HTERT RPE-1 (cell line): ENCODE results near the gene GABBR1.

Experiments used
- in situ Hi-C: fragments of 300-500 bp; cut with MboI; formaldehyde crosslinking; loops from 4 replicates; pipeline ENCODE4 v1.14.3; 2020; ENCODE audit warnings: low sequenced_read_pairs

Gene GABBR1

DNA sequence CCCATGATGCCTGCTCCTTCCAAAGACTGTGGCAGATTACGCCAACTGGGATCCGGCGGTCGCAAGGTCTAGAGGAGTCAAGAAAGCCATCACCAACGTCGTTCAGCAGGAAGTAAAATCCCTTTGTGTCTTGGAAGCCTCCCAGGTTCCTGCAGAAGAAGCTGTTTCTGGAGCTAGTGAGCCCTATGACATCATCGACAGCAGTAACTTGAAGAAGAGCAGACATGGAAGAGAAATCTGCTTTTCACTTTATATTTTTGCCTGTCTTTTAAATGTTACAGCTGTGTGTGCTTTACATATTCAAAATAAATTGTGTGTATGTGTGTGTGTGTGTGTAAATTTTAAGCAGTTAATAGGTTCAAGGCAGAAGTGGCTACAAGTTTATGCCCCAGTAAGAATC lies 55.4 kb downstream of the GABBR1 start:
- in situ Hi-C loops, result no loop called here

DNA sequence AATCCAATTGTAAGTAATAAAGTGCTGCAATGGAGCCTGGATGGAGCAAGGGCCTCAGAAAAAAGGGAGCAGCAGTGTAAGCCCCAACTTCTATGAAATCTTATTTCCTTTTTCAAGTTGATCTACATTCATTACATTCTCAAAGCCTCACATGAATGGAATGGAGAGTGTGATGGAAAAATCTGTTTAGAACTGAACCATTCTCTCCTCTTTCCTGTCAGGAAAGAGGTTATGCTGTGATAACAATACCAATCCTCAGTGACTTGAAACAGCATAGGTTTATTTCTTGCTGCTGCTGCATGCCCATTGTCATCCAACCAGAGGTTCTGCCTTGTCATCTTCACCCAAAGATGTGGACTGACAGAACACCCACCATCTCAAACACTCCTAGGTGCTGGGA lies 56.9 kb downstream of the GABBR1 start:
- in situ Hi-C loops, result no loop called here

DNA sequence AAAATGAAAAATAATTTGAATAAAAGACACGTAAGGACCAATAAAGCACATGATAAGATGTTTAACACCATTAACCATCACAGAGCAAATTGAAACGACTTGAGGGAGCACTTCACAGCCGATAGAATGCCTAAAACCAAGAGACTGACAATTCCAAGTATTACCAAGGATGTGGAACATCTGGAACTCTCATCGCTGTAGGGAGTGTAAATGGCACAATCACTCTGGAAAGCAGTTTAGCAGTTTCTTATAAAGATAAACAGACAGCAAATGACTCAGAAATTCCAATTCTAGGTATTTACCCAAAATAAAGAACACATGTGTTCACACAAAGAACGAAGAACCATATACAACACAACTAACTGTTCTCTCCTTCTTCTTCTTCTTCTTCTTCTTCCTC lies 65.0 kb downstream of the GABBR1 start:
- in situ Hi-C loops, result no loop called here

DNA sequence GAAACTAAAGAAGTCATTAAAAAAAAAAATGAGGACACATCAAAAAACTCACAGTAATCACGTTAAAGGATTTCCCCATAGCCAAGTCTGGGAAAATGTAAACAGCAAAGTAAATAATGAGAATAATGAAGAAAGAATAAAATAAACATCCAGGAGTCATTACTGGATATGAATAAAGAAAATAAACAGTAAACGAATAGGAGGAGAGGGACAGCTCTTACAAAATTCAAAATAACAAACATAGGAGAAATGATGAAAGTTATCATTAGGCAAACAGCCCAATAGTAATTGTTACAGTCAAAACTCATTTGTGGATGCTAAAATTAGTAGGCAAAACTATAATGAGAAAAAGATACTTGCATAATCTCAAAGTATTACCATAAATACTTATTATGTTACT lies 65.4 kb downstream of the GABBR1 start:
- in situ Hi-C loops, result no loop called here

DNA sequence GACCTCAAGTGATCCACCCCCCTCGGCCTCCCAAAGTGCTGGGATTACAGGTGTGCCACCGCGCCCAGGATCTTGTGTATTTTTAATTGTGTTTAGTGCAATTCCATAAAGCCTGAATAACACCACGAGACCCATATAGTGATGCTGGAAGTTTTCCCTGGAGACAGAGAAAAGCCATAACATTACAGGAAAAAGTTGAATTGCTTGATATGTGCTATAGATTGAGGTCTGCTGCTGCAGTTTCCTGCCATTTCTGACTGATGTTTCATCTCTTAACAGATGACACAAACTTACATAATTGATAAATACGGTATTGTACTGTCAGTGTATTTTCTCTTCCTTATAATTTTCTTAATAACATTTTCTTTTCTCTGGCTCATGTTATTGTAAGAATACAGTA lies 66.1 kb downstream of the GABBR1 start:
- in situ Hi-C loops, result no loop called here

DNA sequence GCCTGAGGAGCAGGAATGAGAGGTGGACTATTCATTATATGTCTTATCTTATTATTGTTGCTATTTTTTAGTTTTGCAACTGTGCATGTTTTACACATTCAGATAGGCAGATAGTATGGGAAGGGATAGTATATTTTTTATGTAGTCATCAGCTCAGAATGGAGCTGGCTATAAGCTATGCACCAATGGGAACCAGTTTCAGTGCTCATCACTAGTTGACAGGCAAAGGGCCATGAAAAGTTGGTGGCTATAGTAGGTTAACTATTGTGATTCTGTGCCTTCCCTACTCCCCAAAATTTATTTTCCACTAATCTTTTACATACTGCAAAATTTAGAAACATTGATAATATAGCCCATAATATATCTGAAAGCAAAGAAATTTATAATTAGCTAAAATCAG lies 68.1 kb downstream of the GABBR1 start:
- in situ Hi-C loops, result no loop called here

DNA sequence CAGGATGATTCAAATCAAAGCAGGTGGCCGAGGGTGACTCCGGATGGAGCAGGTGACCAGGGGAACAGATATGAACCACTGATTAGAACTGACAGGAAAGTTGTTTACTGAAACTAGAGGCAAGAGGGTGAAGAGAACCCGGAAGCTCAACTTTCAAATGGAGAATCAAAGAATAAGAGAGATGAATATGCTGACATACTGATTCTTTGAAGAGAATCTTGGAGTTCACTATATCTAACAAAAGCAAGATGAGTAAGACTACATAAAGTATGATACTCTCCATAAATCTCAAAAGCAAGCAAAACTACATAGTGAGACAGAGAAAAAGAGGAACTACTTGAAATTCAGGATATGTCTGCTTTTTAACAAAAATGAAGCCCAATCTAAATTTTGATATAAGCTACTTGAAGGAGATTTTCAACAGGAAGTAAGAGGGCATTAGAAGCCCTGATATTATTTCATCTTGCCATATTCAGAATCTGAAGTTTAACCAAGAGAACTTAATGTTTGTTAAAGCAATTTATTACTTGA lies 69.5 kb downstream of the GABBR1 start:
- in situ Hi-C loops, result no loop called here

DNA sequence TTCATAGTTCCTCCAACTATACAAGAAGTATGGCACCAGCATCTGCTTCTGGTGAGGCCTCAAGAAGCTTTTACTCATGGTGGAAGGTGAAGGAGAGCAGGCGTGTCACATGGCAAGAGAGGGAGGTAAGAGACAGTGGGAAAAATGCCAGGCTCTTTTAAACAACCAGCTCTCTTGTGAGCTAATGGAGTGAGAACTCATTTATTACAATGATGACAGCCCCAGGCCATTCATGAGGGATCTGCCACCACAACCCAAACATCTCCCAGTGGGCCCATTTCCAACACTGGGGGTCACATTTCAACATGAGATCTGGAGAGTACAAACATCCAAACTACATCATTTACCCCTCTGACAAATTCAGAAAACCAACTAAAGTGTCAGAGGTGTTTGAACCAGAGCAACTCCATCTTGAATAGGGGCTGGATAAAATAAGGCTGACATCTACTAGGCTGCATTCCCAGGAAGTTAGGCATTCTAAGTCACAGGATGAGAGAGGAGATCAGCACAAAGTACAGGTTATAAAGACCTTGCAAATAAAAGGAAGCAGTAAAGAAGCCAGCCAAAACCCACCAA lies 71.3 kb downstream of the GABBR1 start:
- in situ Hi-C loops, result no loop called here

DNA sequence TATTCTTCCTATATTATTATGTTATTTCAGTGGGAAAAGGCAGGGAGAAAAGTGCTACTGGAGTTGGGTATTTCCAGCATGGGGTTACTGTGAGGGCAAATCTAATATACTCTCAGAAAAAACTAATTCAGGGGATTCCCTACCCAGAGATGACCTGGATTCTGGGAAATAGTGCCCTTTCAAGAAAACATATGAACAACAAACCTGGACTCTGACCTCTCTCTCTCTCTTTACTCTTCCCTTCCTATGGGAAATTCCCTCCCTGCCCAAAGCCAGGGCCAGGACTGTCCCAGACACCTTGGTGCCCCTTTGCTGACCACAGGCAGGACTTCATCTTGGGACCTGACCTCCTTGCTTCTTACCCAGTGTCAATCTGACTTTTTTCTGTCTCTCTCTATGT lies 71.9 kb downstream of the GABBR1 start:
- in situ Hi-C loops, result no loop called here

DNA sequence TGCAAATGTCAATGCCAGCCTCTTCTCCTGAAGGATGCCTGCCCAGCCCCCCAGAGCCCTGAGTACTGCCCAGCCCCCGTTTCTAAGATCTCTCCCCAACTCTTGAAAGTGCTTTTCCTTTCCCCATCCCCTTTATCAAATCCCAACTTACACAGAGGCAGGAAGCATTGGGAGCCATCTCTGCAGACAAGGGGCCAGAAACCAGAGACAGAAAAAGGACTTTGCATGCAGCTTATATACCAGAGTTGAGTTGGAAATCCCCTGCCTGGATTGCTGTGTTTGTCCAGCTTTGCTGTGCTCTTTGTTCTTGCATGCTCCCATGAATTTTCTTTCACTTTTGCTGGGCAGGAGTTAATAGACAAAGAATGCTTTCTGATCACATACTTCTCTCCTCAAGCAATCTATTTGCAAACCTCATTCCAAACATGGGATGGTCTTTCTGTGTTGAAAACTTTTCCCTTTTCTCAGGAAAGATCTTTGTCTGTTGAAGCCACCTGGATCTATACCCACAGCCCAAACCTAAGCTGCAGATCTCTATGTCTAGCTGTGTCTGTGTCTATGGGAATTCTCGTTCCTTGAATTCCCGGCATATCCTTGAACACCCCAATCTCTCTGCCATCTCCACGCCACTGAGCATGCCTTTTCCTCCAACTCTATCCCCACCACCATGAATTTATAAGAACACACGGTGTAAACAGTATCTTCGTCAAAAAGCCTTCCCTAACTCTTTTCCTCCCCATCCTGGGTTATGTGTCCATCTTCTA lies 73.3 kb downstream of the GABBR1 start, which contains the start of gene UBD:
TSS of gene UBD (minus strand) at position 209 of the 764 bp plus-strand sequence. CDS start at position 178, 31 bp downstream.
- in situ Hi-C loops, result no loop called here

DNA sequence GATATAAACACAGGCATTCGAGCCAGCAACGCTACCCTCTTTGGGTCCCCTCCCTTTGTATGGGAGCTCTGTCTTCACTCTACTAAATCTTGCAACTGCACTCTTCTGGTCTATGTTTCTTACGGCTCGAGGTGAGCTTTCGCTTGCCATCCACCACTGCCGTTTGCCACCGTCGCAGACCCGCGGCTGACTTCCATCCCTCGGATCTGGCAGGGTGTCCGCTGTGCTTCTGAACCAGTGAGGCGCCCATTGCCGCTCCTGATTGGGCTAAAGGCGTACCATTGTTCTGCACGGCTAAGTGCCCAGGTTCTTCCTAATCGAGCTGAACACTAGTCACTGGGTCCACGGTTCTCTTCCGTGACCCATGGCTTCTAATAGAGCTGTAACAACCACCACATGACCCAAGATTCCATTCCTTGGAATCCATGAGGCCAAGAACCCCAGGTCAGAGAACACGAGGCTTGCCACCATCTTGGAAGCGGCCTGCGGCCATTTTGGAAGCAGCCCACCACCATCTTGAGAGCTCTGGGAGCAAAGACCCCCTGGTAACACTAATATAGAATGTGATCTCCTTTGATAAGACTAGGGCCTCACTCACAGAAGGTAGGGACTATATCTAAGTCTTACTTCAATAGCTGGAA lies 74.4 kb downstream of the GABBR1 start:
- in situ Hi-C loops, result no loop called here

DNA sequence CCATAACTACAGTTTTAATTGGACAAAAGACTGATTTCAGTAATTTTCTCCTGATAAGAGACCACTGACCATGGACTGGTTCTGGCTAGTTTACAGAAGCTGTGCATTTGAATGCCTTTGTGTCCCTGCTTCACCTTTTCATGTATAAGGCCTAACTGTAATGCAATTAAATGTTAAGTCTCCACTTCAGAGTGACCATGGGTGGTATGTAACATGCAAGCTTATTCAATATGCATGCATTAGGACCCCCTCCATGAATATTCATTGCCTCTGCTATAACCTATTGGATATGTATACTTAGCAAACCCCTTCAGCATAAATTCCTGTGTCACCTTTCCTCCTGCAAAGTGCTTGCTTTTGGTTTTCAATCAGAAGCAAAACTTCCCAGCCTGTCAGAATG lies 75.7 kb downstream of the GABBR1 start:
- in situ Hi-C loops, result no loop called here

DNA sequence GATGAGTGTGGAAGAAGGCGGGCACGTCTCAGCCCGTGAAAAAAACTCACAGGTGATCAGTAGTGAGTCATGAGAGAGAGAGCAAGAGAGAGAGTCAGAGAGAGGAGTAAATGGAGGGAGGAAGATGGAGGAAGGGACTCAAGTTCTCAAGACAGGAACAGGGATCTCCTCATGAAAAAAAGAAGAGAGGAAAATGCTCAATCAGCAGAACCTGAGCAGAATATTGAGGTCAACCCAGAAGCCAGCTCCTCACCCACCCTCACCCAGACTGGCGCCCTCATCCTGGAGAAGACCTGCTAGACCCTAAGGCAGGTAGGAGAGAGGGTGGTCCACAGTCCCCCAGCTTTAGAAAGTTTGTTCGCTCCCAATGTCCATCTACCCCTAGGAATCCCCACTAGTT lies 78.2 kb downstream of the GABBR1 start:
- in situ Hi-C loops, result no loop called here

DNA sequence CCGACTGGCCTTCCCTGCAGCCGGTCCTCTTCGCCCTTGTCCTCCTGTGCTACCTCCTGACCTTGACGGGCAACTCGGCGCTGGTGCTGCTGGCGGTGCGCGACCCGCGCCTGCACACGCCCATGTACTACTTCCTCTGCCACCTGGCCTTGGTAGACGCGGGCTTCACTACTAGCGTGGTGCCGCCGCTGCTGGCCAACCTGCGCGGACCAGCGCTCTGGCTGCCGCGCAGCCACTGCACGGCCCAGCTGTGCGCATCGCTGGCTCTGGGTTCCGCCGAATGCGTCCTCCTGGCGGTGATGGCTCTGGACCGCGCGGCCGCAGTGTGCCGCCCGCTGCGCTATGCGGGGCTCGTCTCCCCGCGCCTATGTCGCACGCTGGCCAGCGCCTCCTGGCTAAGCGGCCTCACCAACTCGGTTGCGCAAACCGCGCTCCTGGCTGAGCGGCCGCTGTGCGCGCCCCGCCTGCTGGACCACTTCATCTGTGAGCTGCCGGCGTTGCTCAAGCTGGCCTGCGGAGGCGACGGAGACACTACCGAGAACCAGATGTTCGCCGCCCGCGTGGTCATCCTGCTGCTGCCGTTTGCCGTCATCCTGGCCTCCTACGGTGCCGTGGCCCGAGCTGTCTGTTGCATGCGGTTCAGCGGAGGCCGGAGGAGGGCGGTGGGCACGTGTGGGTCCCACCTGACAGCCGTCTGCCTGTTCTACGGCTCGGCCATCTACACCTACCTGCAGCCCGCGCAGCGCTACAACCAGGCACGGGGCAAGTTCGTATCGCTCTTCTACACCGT lies 79.5 kb downstream of the GABBR1 start:
- in situ Hi-C loops, result no loop called here

DNA sequence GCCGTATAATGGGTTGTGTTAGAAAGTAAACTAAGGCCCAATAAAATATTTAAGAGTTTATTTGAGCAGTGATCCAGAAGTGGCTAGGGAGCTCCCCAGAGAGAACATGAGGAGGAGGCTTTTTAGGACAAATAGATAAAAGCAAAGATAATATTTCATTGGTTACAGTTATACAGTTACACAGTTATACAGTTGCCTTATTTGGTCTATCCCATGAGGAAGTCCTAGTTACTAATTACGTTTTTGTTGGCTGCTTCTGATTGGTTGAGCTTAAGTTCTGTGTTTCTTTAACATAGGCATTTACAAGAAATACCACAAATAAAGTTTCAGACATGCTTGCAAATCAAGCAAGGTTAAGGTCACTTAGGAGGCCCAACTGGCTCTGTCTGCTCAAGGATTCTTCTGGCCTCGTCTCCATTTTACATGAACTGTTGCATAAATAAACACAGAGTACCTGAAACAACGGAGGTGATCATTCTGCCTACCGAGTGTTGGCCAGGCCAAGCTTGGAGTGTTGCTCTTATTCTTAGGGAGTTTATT lies 80.4 kb downstream of the GABBR1 start:
- in situ Hi-C loops, result no loop called here

DNA sequence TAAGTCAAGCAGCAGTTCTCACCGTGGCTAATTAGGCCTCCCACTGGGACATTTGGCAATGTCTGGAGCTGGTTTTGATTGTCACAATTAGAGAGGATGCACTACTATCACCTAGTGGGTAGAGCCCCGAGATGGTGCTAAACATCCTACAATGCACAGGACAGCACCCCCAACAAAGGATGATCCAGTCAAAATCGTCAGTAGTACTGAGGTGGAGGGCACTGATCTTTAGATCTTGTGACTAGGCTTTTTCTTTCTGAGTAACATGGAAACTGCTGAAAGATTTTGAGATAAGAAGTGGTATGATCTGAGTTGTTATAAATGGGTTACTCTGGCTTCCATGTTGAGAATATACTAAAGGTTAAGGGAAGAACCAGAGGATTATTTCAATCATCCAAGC lies 85.4 kb downstream of the GABBR1 start:
- in situ Hi-C loops, result no loop called here

DNA sequence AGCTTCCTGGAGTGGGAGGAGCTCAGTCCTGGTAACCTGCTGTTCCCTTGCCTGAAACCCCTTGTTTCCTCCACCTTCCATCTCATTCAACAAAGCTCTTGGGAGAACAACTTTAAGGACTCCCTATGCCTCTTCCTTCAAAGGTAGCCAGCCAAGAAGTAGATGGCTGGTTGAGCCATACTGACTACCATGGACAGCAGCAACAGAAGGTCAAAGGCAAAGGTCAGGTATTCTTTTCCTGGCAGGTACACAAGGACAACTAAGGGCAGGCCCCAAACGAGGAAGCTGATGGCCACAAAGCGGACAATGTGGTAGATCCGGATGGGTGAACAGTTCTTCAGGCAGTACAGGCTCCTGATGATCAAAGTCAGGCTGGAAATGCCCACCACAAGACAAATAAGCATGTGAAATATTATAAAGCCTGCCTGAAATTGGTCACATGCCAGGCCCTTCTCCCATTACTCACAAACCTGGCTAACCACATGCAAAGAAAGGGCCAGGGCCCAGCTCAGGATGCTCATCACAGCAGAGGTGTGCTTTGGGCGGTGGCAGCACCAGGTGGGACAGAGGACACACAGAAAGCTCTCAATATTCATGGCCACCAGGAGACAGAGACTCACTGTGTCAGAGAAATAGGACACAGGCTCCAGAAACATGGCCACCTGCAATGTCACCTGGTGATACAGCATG lies 95.1 kb downstream of the GABBR1 start:
- in situ Hi-C loops, result no loop called here

DNA sequence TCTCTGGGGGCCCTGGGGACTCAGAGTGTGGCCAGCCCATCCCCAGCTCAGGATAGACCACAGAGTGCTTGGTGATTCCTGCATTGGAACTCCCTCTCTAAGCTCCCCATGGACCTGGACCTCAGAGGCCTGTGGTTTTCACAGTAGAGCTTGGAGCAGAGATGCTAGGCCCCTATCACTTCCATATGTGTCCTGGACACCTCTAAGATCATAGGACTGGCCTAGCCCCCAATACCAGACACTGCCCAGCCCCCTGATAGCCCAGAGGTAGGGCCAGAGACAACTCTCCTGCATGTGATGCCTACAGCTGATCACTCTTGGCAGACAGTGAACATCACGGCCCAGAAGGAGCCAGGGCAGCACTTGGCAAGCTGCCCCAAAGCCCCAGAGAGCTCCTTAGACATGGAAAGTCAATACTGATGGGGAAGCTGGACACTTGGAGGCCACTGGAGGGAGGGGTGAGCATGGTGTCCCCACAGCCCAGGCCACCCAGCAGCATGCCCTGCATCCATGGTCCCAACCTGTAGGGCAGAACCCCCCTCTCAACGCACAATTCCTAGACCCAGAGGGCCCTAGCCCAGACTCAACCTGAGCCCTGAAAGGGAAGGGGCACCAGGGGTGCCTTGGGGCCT lies 100.5 kb downstream of the GABBR1 start:
- in situ Hi-C loops, result no loop called here

DNA sequence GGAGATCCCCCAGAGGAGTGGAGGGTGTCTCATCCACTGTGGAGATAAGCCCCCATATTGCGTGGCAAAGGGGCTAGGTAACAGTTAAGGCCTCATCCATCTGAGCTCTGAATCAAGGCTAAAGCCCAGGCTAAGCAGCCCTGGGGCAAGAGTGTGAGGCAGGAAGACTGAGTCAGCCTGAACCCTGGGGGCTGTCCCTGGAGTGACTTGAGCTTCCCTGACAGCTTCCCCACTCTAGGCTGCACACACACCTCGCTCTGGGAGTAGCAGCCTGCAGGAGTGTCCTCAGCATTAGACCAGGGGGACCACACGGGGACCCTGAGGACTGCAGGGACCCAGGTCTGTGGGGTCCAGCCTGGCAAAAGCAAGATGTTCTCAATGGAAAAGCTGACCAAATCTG lies 101.3 kb downstream of the GABBR1 start:
- in situ Hi-C loops, result no loop called here
